B cell (primary cell): ENCODE data around the gene KREMEN2.

Experiments
- EZH2 ChIP-seq: IDR thresholded peaks from 2 replicates; pipeline ENCODE4 v1.6.1; 2012; ENCODE audit warnings: borderline replicate concordance, low read depth, mild to moderate bottlenecking, moderate library complexity, low read length; ENCODE audit not compliant: insufficient read depth, poor library complexity, severe bottlenecking
- TF ChIP-seq, protein P1 (sequence below): fragments of 200-600 bp; IDR thresholded peaks from one replicate; pipeline ENCODE4 v1.8.0; 2022; ENCODE audit warnings: antibody characterized with exemption, mild to moderate bottlenecking

- TF ChIP-seq, protein P1, sequence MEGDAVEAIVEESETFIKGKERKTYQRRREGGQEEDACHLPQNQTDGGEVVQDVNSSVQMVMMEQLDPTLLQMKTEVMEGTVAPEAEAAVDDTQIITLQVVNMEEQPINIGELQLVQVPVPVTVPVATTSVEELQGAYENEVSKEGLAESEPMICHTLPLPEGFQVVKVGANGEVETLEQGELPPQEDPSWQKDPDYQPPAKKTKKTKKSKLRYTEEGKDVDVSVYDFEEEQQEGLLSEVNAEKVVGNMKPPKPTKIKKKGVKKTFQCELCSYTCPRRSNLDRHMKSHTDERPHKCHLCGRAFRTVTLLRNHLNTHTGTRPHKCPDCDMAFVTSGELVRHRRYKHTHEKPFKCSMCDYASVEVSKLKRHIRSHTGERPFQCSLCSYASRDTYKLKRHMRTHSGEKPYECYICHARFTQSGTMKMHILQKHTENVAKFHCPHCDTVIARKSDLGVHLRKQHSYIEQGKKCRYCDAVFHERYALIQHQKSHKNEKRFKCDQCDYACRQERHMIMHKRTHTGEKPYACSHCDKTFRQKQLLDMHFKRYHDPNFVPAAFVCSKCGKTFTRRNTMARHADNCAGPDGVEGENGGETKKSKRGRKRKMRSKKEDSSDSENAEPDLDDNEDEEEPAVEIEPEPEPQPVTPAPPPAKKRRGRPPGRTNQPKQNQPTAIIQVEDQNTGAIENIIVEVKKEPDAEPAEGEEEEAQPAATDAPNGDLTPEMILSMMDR, result no peak
- no peak for TF ChIP-seq EZH2
Measured at GRCh38 chr16:2954656-2955381, 9.3 kb upstream of the KREMEN2 start.
